Neuron (in vitro differentiated cells): ENCODE measurements around the gene CDYL2.

Experiments
- H2AFZ ChIP-seq: one replicate; pipeline ENCODE4 v1.6.1; 2013; ENCODE audit warnings: low read depth, mild to moderate bottlenecking, inconsistent platforms, low read length, moderate library complexity
- H3K27me3 ChIP-seq: one replicate; pipeline ENCODE4 v1.6.1; 2013; ENCODE audit warnings: low read length; ENCODE audit not compliant: insufficient read depth
- H3K36me3 ChIP-seq: one replicate; pipeline ENCODE4 v1.6.1; 2013; ENCODE audit warnings: low read length; ENCODE audit not compliant: insufficient read depth
- H3K4me1 ChIP-seq: one replicate; pipeline ENCODE4 v1.6.1; 2013; ENCODE audit warnings: low read length; ENCODE audit not compliant: insufficient read depth
- H3K4me3 ChIP-seq: 2 replicates; pipeline ENCODE4 v1.5.1; 2013; ENCODE audit warnings: mild to moderate bottlenecking, low read length, moderate library complexity
- H3K9me3 ChIP-seq: one replicate; pipeline ENCODE4 v1.6.1; 2013; ENCODE audit warnings: low read length

The CDYL2 gene

GRCh38 chr16:80759419-80760162 lies 44.8 kb downstream of the CDYL2 start:
- H3K27me3 ChIP-seq = no peaks in the 10 kb centered on the region
- no peak overlapping the region for H2AFZ ChIP-seq
- no peaks in the 10 kb centered on the region for H3K9me3 ChIP-seq
- no peaks in the 10 kb centered on the region for H3K36me3 ChIP-seq
- no peak overlapping the region for H3K4me3 ChIP-seq
- H3K4me1 ChIP-seq = no peaks in the 10 kb centered on the region

GRCh38 chr16:80754476-80754875 lies 49.9 kb downstream of the CDYL2 start:
- Histone ChIP-seq H3K9me3 (no peaks in the 10 kb centered on the region), H3K36me3 (no peaks in the 10 kb centered on the region), H3K4me1 (no peaks in the 10 kb centered on the region), H3K4me3 (no peak overlapping the region), H3K27me3 (no peaks in the 10 kb centered on the region), H2AFZ (no peak overlapping the region)

GRCh38 chr16:80752541-80752940 lies 51.9 kb downstream of the CDYL2 start:
- Histone ChIP-seq H3K4me3 (no peak overlapping the region), H3K9me3 (no peaks in the 10 kb centered on the region), H3K4me1 (no peaks in the 10 kb centered on the region), H2AFZ (no peak overlapping the region), H3K36me3 (no peaks in the 10 kb centered on the region), H3K27me3 (no peaks in the 10 kb centered on the region)

- no peaks in the 10 kb centered on the region for H3K4me1 ChIP-seq
- H3K4me3 ChIP-seq = no peak overlapping the region
- no peak overlapping the region for H2AFZ ChIP-seq
- H3K9me3 ChIP-seq = no peaks in the 10 kb centered on the region
- H3K36me3 ChIP-seq = no peaks in the 10 kb centered on the region
- H3K27me3 ChIP-seq = no peaks in the 10 kb centered on the region
Measured at GRCh38 chr16:80751167-80751566, 53.2 kb downstream of the CDYL2 start.

- Histone ChIP-seq H3K4me1 (no peaks in the 10 kb centered on the region), H3K4me3 (no peak overlapping the region), H3K9me3 (no peaks in the 10 kb centered on the region), H3K36me3 (no peaks in the 10 kb centered on the region), H3K27me3 (no peaks in the 10 kb centered on the region), H2AFZ (no peak overlapping the region)
Measured at GRCh38 chr16:80746231-80746630, 58.2 kb downstream of the CDYL2 start.

- no peaks in the 10 kb centered on the region for H3K4me1 ChIP-seq
- H3K4me3 ChIP-seq = no peak overlapping the region
- no peaks in the 10 kb centered on the region for H3K27me3 ChIP-seq
- no peak overlapping the region for H2AFZ ChIP-seq
- no peaks in the 10 kb centered on the region for H3K36me3 ChIP-seq
- H3K9me3 ChIP-seq = no peaks in the 10 kb centered on the region
Measured at GRCh38 chr16:80744856-80745255, 59.5 kb downstream of the CDYL2 start.

- Histone ChIP-seq H2AFZ (no peak overlapping the region), H3K9me3 (no peaks in the 10 kb centered on the region), H3K27me3 (no peaks in the 10 kb centered on the region), H3K4me3 (no peak overlapping the region), H3K36me3 (no peaks in the 10 kb centered on the region), H3K4me1 (no peaks in the 10 kb centered on the region)
Measured at GRCh38 chr16:80743772-80744171, 60.6 kb downstream of the CDYL2 start.

- no peak overlapping the region for H2AFZ ChIP-seq
- H3K9me3 ChIP-seq = no peaks in the 10 kb centered on the region
- no peak overlapping the region for H3K4me3 ChIP-seq
- no peaks in the 10 kb centered on the region for H3K36me3 ChIP-seq
- H3K4me1 ChIP-seq = no peaks in the 10 kb centered on the region
- no peaks in the 10 kb centered on the region for H3K27me3 ChIP-seq
Measured at GRCh38 chr16:80743273-80743672, 61.1 kb downstream of the CDYL2 start.

- H2AFZ ChIP-seq = no peak overlapping the region
- no peak overlapping the region for H3K4me3 ChIP-seq
- H3K27me3 ChIP-seq = no peaks in the 10 kb centered on the region
- H3K4me1 ChIP-seq = no peaks in the 10 kb centered on the region
- no peaks in the 10 kb centered on the region for H3K9me3 ChIP-seq
- no peaks in the 10 kb centered on the region for H3K36me3 ChIP-seq
Measured at GRCh38 chr16:80742331-80742730, 62.1 kb downstream of the CDYL2 start.

GRCh38 chr16:80741724-80742123 lies 62.7 kb downstream of the CDYL2 start:
- Histone ChIP-seq H3K36me3 (no peaks in the 10 kb centered on the region), H3K4me1 (no peaks in the 10 kb centered on the region), H3K4me3 (no peak overlapping the region), H2AFZ (no peak overlapping the region), H3K27me3 (no peaks in the 10 kb centered on the region), H3K9me3 (no peaks in the 10 kb centered on the region)

GRCh38 chr16:80739523-80739922 lies 64.9 kb downstream of the CDYL2 start:
- Histone ChIP-seq H2AFZ (no peak overlapping the region), H3K9me3 (no peaks in the 10 kb centered on the region)

GRCh38 chr16:80738521-80738920 lies 65.9 kb downstream of the CDYL2 start:
- H3K9me3 ChIP-seq = no peaks in the 10 kb centered on the region
- no peaks in the 10 kb centered on the region for H3K36me3 ChIP-seq
- no peaks in the 10 kb centered on the region for H3K4me1 ChIP-seq
- H3K27me3 ChIP-seq = no peaks in the 10 kb centered on the region
- no peak overlapping the region for H2AFZ ChIP-seq
- H3K4me3 ChIP-seq = no peak overlapping the region

More at GRCh38 chr16:80739523-80739922, 64.9 kb downstream of the CDYL2 start:
- Histone ChIP-seq H3K36me3 (no peaks in the 10 kb centered on the region), H3K4me3 (no peak overlapping the region), H3K27me3 (no peaks in the 10 kb centered on the region), H3K4me1 (no peaks in the 10 kb centered on the region)

GRCh38 chr16:80735846-80736245 lies 68.6 kb downstream of the CDYL2 start:
- no peaks in the 10 kb centered on the region for H3K36me3 ChIP-seq

GRCh38 chr16:80733407-80733806 lies 71.0 kb downstream of the CDYL2 start:
- Histone ChIP-seq H3K36me3 (no peaks in the 10 kb centered on the region), H3K4me1 (no peaks in the 10 kb centered on the region), H2AFZ (no peak overlapping the region), H3K9me3 (no peaks in the 10 kb centered on the region), H3K27me3 (no peaks in the 10 kb centered on the region), H3K4me3 (no peak overlapping the region)

More at GRCh38 chr16:80735846-80736245, 68.6 kb downstream of the CDYL2 start:
- H3K27me3 ChIP-seq = no peaks in the 10 kb centered on the region
- no peaks in the 10 kb centered on the region for H3K4me1 ChIP-seq
- H3K4me3 ChIP-seq = no peak overlapping the region
- no peak overlapping the region for H2AFZ ChIP-seq
- H3K9me3 ChIP-seq = no peaks in the 10 kb centered on the region
